HepG2 (cell line): ENCODE measurements around the gene HTD2. TPM values are rescaled to one million over a fixed set of nuclear protein-coding genes. Genes with fewer than 3 reads are reported as not detected.

ENCODE experiments used
- BHLHE40 ChIP-seq: IDR thresholded peaks from 2 replicates; pipeline ENCODE4 v1.6.1; 2011; ENCODE audit warnings: low read length, improper control_type of control experiment
- HMG20B ChIP-seq: conservative IDR thresholded peaks from 2 replicates; pipeline ENCODE4 v1.6.1; 2016; ENCODE audit warnings: missing genetic modification reagents, missing compliant biosample characterization
- SMAD1 ChIP-seq: sonication (generic); formaldehyde crosslinking; IDR thresholded peaks from 2 replicates; pipeline ENCODE4 v1.4.0; 2020; ENCODE audit warnings: missing genetic modification reagents, low read depth, mild to moderate bottlenecking, borderline replicate concordance
- THAP11 ChIP-seq: IDR thresholded peaks from 2 replicates; pipeline ENCODE4 v1.6.1; 2016; ENCODE audit warnings: missing biosample characterization, missing genetic modification reagents
- ZNF121 ChIP-seq: sonication (generic); formaldehyde crosslinking; IDR thresholded peaks from 2 replicates; pipeline ENCODE4 v1.5.0; 2020; ENCODE audit warnings: mild to moderate bottlenecking, missing genetic modification reagents
- ZSCAN31 ChIP-seq: sonication (generic); formaldehyde crosslinking; IDR thresholded peaks from 2 replicates; pipeline ENCODE4 v1.5.0; 2020; ENCODE audit warnings: low read depth, mild to moderate bottlenecking, missing genetic modification reagents
- polyA plus RNA-seq, 8 experiments: library from polyadenylated mRNA; depleted of rRNA in 3 of 8; stranded (reverse) in 7 of 8; unstranded in 1 of 8; fragments of >200 nt; fragmentation: Illumina TruSeq in 4 of 8; extraction: Trizol in 4 of 8; gene quantifications; 2 replicates each; pipeline versions ENCODE4 v1.2.1 to v1.2.3, GENCODE V29; 2011 to 2016; ENCODE audit warnings: low read depth in 4 of 8, missing spikeins in 1 of 8, mixed read lengths in 1 of 8; ENCODE audit not compliant: insufficient read depth in 1 of 8
- total RNA-seq, 5 experiments: library from RNA; depleted of rRNA; stranded (reverse); fragments of >200 nt; fragmentation: Illumina TruSeq; extraction: Trizol; gene quantifications; 2 replicates each; pipeline ENCODE4 v1.2.3, GENCODE V29; 2016; ENCODE audit warnings: low read depth in 1 of 5
- TF ChIP-seq, protein P1 (sequence below): IDR thresholded peaks from 2 replicates; pipeline ENCODE4 v1.6.1; 2016; ENCODE audit warnings: low read depth, missing genetic modification reagents, missing compliant biosample characterization
- TF ChIP-seq, protein P2 (sequence below), 2 experiments: fragments of 450-650 bp in 1 of 2; sonication (generic) in 1 of 2; formaldehyde crosslinking; IDR thresholded peaks; 2 replicates each; pipeline versions ENCODE4 v1.5.0 to v1.8.0; 2020 to 2022; ENCODE audit warnings: mild to moderate bottlenecking in 1 of 2, missing genetic modification reagents in 1 of 2
- TF ChIP-seq, protein P3 (sequence below): sonication (generic); formaldehyde crosslinking; IDR thresholded peaks from one replicate; pipeline ENCODE4 v1.5.1; 2020; ENCODE audit warnings: mild to moderate bottlenecking, missing genetic modification reagents; ENCODE audit errors: not compliant biosample characterization
- TF ChIP-seq, protein P4 (sequence below): IDR thresholded peaks from 2 replicates; pipeline ENCODE4 v1.6.1; 2018; ENCODE audit warnings: missing genetic modification reagents
- TF ChIP-seq, protein P5 (sequence below): sonication (generic); formaldehyde crosslinking; IDR thresholded peaks from 2 replicates; pipeline ENCODE4 v1.9.0; 2021; ENCODE audit warnings: missing genetic modification reagents, borderline replicate concordance

The HTD2 gene
- total and polyA plus RNA-seq, 2 of the 13 experiments (the other 11 are each of a cell fraction or from before 2014, with no cell fraction given) = 8.6 to 13.7 TPM

DNA sequence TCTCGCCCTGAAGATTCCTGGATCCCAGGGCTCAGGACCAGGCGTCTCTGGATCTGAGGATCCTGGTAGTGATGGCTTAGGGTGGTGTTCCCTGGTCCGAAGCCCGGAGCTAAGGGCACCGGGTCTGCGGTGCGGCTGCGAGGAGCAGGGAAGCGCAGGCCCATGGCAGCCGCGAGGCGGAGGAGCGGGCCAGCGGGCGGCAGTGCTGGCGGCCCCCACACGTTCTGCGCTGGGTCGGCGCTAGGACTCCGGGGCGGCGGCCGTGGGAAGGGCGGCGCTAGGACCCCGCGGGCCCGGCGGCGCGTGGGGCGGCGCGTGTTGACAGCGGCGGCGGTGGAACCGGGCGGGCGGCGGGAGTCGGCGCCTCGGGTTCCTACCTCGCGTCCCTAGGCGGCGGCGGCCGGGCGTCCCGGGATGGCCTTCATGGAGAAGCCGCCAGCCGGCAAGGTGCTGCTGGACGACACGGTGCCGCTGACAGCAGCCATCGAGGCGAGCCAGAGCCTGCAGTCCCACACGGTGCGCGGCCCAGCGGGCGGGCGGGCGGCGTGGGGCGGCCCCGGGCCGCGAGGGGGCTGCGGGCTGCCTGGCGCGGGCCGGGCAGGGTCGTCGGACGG lies 26.4 kb downstream of the HTD2 start, which contains the start of gene PXK (continued):
- TF ChIP-seq, protein P1, sequence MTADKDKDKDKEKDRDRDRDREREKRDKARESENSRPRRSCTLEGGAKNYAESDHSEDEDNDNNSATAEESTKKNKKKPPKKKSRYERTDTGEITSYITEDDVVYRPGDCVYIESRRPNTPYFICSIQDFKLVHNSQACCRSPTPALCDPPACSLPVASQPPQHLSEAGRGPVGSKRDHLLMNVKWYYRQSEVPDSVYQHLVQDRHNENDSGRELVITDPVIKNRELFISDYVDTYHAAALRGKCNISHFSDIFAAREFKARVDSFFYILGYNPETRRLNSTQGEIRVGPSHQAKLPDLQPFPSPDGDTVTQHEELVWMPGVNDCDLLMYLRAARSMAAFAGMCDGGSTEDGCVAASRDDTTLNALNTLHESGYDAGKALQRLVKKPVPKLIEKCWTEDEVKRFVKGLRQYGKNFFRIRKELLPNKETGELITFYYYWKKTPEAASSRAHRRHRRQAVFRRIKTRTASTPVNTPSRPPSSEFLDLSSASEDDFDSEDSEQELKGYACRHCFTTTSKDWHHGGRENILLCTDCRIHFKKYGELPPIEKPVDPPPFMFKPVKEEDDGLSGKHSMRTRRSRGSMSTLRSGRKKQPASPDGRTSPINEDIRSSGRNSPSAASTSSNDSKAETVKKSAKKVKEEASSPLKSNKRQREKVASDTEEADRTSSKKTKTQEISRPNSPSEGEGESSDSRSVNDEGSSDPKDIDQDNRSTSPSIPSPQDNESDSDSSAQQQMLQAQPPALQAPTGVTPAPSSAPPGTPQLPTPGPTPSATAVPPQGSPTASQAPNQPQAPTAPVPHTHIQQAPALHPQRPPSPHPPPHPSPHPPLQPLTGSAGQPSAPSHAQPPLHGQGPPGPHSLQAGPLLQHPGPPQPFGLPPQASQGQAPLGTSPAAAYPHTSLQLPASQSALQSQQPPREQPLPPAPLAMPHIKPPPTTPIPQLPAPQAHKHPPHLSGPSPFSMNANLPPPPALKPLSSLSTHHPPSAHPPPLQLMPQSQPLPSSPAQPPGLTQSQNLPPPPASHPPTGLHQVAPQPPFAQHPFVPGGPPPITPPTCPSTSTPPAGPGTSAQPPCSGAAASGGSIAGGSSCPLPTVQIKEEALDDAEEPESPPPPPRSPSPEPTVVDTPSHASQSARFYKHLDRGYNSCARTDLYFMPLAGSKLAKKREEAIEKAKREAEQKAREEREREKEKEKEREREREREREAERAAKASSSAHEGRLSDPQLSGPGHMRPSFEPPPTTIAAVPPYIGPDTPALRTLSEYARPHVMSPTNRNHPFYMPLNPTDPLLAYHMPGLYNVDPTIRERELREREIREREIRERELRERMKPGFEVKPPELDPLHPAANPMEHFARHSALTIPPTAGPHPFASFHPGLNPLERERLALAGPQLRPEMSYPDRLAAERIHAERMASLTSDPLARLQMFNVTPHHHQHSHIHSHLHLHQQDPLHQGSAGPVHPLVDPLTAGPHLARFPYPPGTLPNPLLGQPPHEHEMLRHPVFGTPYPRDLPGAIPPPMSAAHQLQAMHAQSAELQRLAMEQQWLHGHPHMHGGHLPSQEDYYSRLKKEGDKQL (CRISPR knock-in tag) = no peak
- TF ChIP-seq, protein P2, sequence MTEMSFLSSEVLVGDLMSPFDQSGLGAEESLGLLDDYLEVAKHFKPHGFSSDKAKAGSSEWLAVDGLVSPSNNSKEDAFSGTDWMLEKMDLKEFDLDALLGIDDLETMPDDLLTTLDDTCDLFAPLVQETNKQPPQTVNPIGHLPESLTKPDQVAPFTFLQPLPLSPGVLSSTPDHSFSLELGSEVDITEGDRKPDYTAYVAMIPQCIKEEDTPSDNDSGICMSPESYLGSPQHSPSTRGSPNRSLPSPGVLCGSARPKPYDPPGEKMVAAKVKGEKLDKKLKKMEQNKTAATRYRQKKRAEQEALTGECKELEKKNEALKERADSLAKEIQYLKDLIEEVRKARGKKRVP (CRISPR knock-in tag; IDR thresholded peaks at IDR 0.05) = peak in 1 of 2 experiments; percentile 18; a peak in 1 of 4 replicates
- no peak for TF ChIP-seq HMG20B (CRISPR knock-in tag)
- TF ChIP-seq, protein P3, sequence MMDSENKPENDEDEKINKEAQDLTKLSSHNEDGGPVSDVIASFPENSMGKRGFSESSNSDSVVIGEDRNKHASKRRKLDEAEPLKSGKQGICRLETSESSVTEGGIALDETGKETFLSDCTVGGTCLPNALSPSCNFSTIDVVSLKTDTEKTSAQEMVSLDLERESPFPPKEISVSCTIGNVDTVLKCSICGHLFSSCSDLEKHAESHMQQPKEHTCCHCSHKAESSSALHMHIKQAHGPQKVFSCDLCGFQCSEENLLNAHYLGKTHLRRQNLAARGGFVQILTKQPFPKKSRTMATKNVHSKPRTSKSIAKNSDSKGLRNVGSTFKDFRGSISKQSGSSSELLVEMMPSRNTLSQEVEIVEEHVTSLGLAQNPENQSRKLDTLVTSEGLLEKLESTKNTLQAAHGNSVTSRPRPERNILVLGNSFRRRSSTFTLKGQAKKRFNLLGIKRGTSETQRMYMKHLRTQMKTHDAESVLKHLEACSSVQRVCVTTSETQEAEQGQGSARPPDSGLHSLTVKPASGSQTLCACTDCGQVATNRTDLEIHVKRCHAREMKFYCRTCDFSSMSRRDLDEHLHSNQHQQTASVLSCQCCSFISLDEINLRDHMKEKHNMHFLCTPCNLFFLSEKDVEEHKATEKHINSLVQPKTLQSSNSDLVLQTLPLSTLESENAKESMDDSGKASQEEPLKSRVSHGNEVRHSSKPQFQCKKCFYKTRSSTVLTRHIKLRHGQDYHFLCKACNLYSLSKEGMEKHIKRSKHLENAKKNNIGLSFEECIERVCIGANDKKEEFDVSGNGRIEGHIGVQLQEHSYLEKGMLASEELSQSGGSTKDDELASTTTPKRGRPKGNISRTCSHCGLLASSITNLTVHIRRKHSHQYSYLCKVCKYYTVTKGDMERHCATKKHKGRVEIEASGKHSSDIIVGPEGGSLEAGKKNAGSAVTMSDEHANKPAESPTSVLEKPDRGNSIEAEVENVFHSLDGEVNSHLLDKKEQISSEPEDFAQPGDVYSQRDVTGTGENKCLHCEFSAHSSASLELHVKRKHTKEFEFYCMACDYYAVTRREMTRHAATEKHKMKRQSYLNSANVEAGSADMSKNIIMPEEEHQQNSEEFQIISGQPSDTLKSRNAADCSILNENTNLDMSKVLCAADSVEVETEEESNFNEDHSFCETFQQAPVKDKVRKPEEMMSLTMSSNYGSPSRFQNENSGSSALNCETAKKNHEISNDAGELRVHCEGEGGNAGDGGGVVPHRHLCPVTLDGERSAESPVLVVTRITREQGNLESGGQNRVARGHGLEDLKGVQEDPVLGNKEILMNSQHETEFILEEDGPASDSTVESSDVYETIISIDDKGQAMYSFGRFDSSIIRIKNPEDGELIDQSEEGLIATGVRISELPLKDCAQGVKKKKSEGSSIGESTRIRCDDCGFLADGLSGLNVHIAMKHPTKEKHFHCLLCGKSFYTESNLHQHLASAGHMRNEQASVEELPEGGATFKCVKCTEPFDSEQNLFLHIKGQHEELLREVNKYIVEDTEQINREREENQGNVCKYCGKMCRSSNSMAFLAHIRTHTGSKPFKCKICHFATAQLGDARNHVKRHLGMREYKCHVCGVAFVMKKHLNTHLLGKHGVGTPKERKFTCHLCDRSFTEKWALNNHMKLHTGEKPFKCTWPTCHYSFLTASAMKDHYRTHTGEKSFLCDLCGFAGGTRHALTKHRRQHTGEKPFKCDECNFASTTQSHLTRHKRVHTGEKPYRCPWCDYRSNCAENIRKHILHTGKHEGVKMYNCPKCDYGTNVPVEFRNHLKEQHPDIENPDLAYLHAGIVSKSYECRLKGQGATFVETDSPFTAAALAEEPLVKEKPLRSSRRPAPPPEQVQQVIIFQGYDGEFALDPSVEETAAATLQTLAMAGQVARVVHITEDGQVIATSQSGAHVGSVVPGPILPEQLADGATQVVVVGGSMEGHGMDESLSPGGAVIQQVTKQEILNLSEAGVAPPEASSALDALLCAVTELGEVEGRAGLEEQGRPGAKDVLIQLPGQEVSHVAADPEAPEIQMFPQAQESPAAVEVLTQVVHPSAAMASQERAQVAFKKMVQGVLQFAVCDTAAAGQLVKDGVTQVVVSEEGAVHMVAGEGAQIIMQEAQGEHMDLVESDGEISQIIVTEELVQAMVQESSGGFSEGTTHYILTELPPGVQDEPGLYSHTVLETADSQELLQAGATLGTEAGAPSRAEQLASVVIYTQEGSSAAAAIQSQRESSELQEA (CRISPR knock-in tag) = no peak
- TF ChIP-seq SMAD1 (CRISPR knock-in tag) = 0 out of 2 replicates have a peak, but pooled peaks have one; percentile 58
- TF ChIP-seq ZNF121 (CRISPR knock-in tag) = peak; percentile 79
- TF ChIP-seq ZSCAN31 (CRISPR knock-in tag) = peak; percentile 43; the same call in 1 of the 2 replicates
- TF ChIP-seq, protein P4, sequence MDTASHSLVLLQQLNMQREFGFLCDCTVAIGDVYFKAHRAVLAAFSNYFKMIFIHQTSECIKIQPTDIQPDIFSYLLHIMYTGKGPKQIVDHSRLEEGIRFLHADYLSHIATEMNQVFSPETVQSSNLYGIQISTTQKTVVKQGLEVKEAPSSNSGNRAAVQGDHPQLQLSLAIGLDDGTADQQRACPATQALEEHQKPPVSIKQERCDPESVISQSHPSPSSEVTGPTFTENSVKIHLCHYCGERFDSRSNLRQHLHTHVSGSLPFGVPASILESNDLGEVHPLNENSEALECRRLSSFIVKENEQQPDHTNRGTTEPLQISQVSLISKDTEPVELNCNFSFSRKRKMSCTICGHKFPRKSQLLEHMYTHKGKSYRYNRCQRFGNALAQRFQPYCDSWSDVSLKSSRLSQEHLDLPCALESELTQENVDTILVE (CRISPR knock-in tag) = no peak; the same call in 1 of the 2 replicates
- TF ChIP-seq THAP11 (CRISPR knock-in tag) = peak; percentile 64; the same call in 1 of the 2 replicates
- TF ChIP-seq, protein P5, sequence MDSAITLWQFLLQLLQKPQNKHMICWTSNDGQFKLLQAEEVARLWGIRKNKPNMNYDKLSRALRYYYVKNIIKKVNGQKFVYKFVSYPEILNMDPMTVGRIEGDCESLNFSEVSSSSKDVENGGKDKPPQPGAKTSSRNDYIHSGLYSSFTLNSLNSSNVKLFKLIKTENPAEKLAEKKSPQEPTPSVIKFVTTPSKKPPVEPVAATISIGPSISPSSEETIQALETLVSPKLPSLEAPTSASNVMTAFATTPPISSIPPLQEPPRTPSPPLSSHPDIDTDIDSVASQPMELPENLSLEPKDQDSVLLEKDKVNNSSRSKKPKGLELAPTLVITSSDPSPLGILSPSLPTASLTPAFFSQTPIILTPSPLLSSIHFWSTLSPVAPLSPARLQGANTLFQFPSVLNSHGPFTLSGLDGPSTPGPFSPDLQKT (CRISPR knock-in tag) = no peak
- peak; percentile 53; the same call in 1 of the 2 replicates for TF ChIP-seq BHLHE40
